ENCODE measurements around the gene TRPM6.

Gene TRPM6

GRCh38 chr9:74817281-74817810 is 70.4 kb downstream of the TRPM6 start:
- no peak for DNase-seq
- Histone ChIP-seq H3K4me3 (ENCODE audit: low read depth, low read length) (no peak overlapping the region), H3K27me3 (no peaks in the 10 kb centered on the region), H3K9me3 (no peaks in the 10 kb centered on the region), H3K36me3 (no peaks in the 10 kb centered on the region), H3K4me1 (no peaks in the 10 kb centered on the region)
- TF ChIP-seq CTCF (IDR thresholded peaks at IDR 0.05; ENCODE audit: low read depth, low read length): no peak

GRCh38 chr9:74810200-74810599 is 77.5 kb downstream of the TRPM6 start:
- Histone ChIP-seq H3K4me1 (no peaks in the 10 kb centered on the region), H3K4me3 (ENCODE audit: low read depth, low read length) (no peak overlapping the region), H3K27me3 (no peaks in the 10 kb centered on the region), H3K9me3 (no peaks in the 10 kb centered on the region), H3K36me3 (no peaks in the 10 kb centered on the region)
- DNase-seq: no peak
- no peak for TF ChIP-seq CTCF (IDR thresholded peaks at IDR 0.05; ENCODE audit: low read depth, low read length)

GRCh38 chr9:74804018-74804385 is 83.7 kb downstream of the TRPM6 start:
- no peak for TF ChIP-seq CTCF (IDR thresholded peaks at IDR 0.05; ENCODE audit: low read depth, low read length)
- H3K9me3 ChIP-seq: no peaks in the 10 kb centered on the region
- H3K4me1 ChIP-seq: no peaks in the 10 kb centered on the region
- no peak overlapping the region for H3K4me3 ChIP-seq (ENCODE audit: low read depth, low read length)
- H3K36me3 ChIP-seq: no peaks in the 10 kb centered on the region
- DNase-seq: no peak
- no peaks in the 10 kb centered on the region; the same call in 1 of the 2 replicates for H3K27me3 ChIP-seq

- H3K4me1 ChIP-seq: no peaks in the 10 kb centered on the region
- H3K27me3 ChIP-seq: no peaks in the 10 kb centered on the region; the same call in 1 of the 2 replicates
- DNase-seq: no peak
- H3K4me3 ChIP-seq (ENCODE audit: low read depth, low read length): no peak overlapping the region
- no peaks in the 10 kb centered on the region for H3K36me3 ChIP-seq
- no peak for TF ChIP-seq CTCF (IDR thresholded peaks at IDR 0.05; ENCODE audit: low read depth, low read length)
- no peaks in the 10 kb centered on the region for H3K9me3 ChIP-seq
These were observed 84.2 kb downstream of the TRPM6 start for GRCh38 chr9:74803376-74804017.

- DNase-seq: no peak
- Histone ChIP-seq H3K27me3 (no peaks in the 10 kb centered on the region; the same call in 1 of the 2 replicates), H3K4me3 (ENCODE audit: low read depth, low read length) (no peak overlapping the region), H3K4me1 (no peaks in the 10 kb centered on the region), H3K9me3 (no peaks in the 10 kb centered on the region), H3K36me3 (no peaks in the 10 kb centered on the region)
- TF ChIP-seq CTCF (IDR thresholded peaks at IDR 0.05; ENCODE audit: low read depth, low read length): no peak
These were observed 87.5 kb downstream of the TRPM6 start for GRCh38 chr9:74800226-74800625.

GRCh38 chr9:74795803-74796202 is 91.9 kb downstream of the TRPM6 start:
- Histone ChIP-seq H3K27me3 (no peaks in the 10 kb centered on the region; the same call in 1 of the 2 replicates), H3K4me3 (ENCODE audit: low read depth, low read length) (no peak overlapping the region), H3K9me3 (no peaks in the 10 kb centered on the region), H3K36me3 (no peaks in the 10 kb centered on the region), H3K4me1 (no peaks in the 10 kb centered on the region)
- no peak for DNase-seq
- no peak for TF ChIP-seq CTCF (IDR thresholded peaks at IDR 0.05; ENCODE audit: low read depth, low read length)
